HepG2 (cell line): ENCODE results near the gene STK32C. TPM values are rescaled to one million over a fixed set of nuclear protein-coding genes. Genes with fewer than 3 reads are reported as not detected.

Experiments
- ATF1 ChIP-seq: IDR thresholded peaks from 2 replicates; pipeline ENCODE4 v1.6.1; 2016; ENCODE audit warnings: mild to moderate bottlenecking, control low read depth
- ATF3 ChIP-seq: sonication (generic); formaldehyde crosslinking; IDR thresholded peaks from 2 replicates; pipeline ENCODE4 v1.4.0; 2020; ENCODE audit warnings: missing genetic modification reagents
- DMTF1 ChIP-seq: sonication (generic); formaldehyde crosslinking; IDR thresholded peaks from 2 replicates; pipeline ENCODE4 v1.4.0; 2020; ENCODE audit warnings: mild to moderate bottlenecking, missing genetic modification reagents
- DPF2 ChIP-seq: sonication (generic); formaldehyde crosslinking; IDR thresholded peaks from 2 replicates; pipeline ENCODE4 v1.4.0; 2020; ENCODE audit warnings: mild to moderate bottlenecking, low read depth, missing genetic modification reagents, borderline replicate concordance
- HINFP ChIP-seq: sonication (generic); formaldehyde crosslinking; IDR thresholded peaks from 2 replicates; pipeline ENCODE4 v1.4.0; 2020; ENCODE audit warnings: low read depth, mild to moderate bottlenecking, missing genetic modification reagents
- KLF9 ChIP-seq: IDR thresholded peaks from 2 replicates; pipeline ENCODE4 v1.6.1; 2016; ENCODE audit warnings: low read depth
- KMT2A ChIP-seq: sonication (generic); formaldehyde crosslinking; IDR thresholded peaks from 2 replicates; pipeline ENCODE4 v1.4.0; 2020; ENCODE audit warnings: missing genetic modification reagents
- MTF2 ChIP-seq: sonication (generic); formaldehyde crosslinking; IDR thresholded peaks from 2 replicates; pipeline ENCODE4 v1.5.0; 2020; ENCODE audit warnings: missing genetic modification reagents, borderline replicate concordance
- NCOA1 ChIP-seq: sonication (generic); formaldehyde crosslinking; IDR thresholded peaks from 2 replicates; pipeline ENCODE4 v1.9.0; 2021; ENCODE audit warnings: missing genetic modification reagents
- RCOR2 ChIP-seq: IDR thresholded peaks from 2 replicates; pipeline ENCODE4 v1.6.1; 2016; ENCODE audit warnings: missing biosample characterization, missing genetic modification reagents
- STAT5B ChIP-seq: sonication (generic); formaldehyde crosslinking; IDR thresholded peaks from 2 replicates; pipeline ENCODE4 v1.4.0; 2020; ENCODE audit warnings: missing genetic modification reagents
- ZNF709 ChIP-seq: sonication (generic); formaldehyde crosslinking; IDR thresholded peaks from 2 replicates; pipeline ENCODE4 v1.5.0; 2020; ENCODE audit warnings: mild to moderate bottlenecking, missing genetic modification reagents
- ZNF740 ChIP-seq: sonication (generic); formaldehyde crosslinking; IDR thresholded peaks from 2 replicates; pipeline ENCODE4 v1.4.0; 2020; ENCODE audit warnings: missing genetic modification reagents
- ZUFSP ChIP-seq: sonication (generic); formaldehyde crosslinking; IDR thresholded peaks from 2 replicates; pipeline ENCODE4 v1.9.0; 2021; ENCODE audit warnings: missing genetic modification reagents, mild to moderate bottlenecking, borderline replicate concordance
- ZXDC ChIP-seq: sonication (generic); formaldehyde crosslinking; IDR thresholded peaks from 2 replicates; pipeline ENCODE4 v1.5.0; 2020; ENCODE audit warnings: mild to moderate bottlenecking, missing genetic modification reagents
- polyA plus RNA-seq, 8 experiments: library from polyadenylated mRNA; depleted of rRNA in 3 of 8; stranded (reverse) in 7 of 8; unstranded in 1 of 8; fragments of >200 nt; fragmentation: Illumina TruSeq in 4 of 8; extraction: Trizol in 4 of 8; gene quantifications; 2 replicates each; pipeline versions ENCODE4 v1.2.1 to v1.2.3, GENCODE V29; 2011 to 2016; ENCODE audit warnings: low read depth in 4 of 8, missing spikeins in 1 of 8, mixed read lengths in 1 of 8; ENCODE audit not compliant: insufficient read depth in 1 of 8
- total RNA-seq, 5 experiments: library from RNA; depleted of rRNA; stranded (reverse); fragments of >200 nt; fragmentation: Illumina TruSeq; extraction: Trizol; gene quantifications; 2 replicates each; pipeline ENCODE4 v1.2.3, GENCODE V29; 2016; ENCODE audit warnings: low read depth in 1 of 5

The STK32C gene
- total and polyA plus RNA-seq, 2 of the 13 experiments (the other 11 are each of a cell fraction or from before 2014, with no cell fraction given), result 10.9 to 19.4 TPM

- TF ChIP-seq ZUFSP (CRISPR knock-in tag) (no peak), RCOR2 (CRISPR knock-in tag) (no peak), ZNF740 (no peak), HINFP (no peak), DPF2 (no peak), ZXDC (no peak), DMTF1 (CRISPR knock-in tag) (no peak), NCOA1 (no peak), KLF9 (CRISPR knock-in tag) (no peak), MTF2 (CRISPR knock-in tag) (no peak), ZNF709 (peak; percentile 67; the same call in 1 of the 2 replicates), KMT2A (CRISPR knock-in tag) (no peak), STAT5B (0 out of 2 replicates have a peak, but pooled peaks have one; percentile 61), ATF1 (CRISPR knock-in tag) (no peak), ATF3 (CRISPR knock-in tag) (no peak)
Measured at GRCh38 chr10:132294561-132295318, 13.0 kb downstream of the STK32C start (continued).
